Stimulated activated CD4-positive, alpha-beta T cell treated with anti-CD3 and anti-CD28 coated beads, Interleukin-15, amount 100 ng/mL, for 24 hours (primary cell): ENCODE measurements around the gene AHCYL2.
"Not testable (repeated sequence)": the region's sequence is repeated elsewhere in the genome, so short reads cannot be mapped to it uniquely, and the experiment has no call there.

Source experiments
- DNase-seq: peaks from one replicate; pipeline ENCODE4 v3.0.0-alpha.2; 2020

Gene AHCYL2

GRCh38 chr7:129298268-129298893 is 73.6 kb downstream of the AHCYL2 start:
- DNase-seq: peak; percentile 59

- DNase-seq: no peak
Observed at GRCh38 chr7:129299889-129300288, 75.1 kb downstream of the AHCYL2 start.

GRCh38 chr7:129300299-129300698 is 75.5 kb downstream of the AHCYL2 start:
- DNase-seq: not testable (repeated sequence)

GRCh38 chr7:129307592-129307991 is 82.8 kb downstream of the AHCYL2 start:
- no peak for DNase-seq

GRCh38 chr7:129308047-129308446 is 83.2 kb downstream of the AHCYL2 start:
- DNase-seq: no peak

GRCh38 chr7:129311429-129311828 is 86.6 kb downstream of the AHCYL2 start:
- DNase-seq: no peak

GRCh38 chr7:129313282-129313681 is 88.5 kb downstream of the AHCYL2 start:
- no peak for DNase-seq

GRCh38 chr7:129315960-129316359 is 91.1 kb downstream of the AHCYL2 start:
- DNase-seq: no peak

GRCh38 chr7:129317450-129317849 is 92.6 kb downstream of the AHCYL2 start:
- DNase-seq: no peak

- DNase-seq: no peak
Observed at GRCh38 chr7:129327076-129327475, 102.2 kb downstream of the AHCYL2 start.

- DNase-seq: no peak
Observed at GRCh38 chr7:129332254-129333035, 107.6 kb downstream of the AHCYL2 start.

- DNase-seq: no peak
Observed at GRCh38 chr7:129334473-129334872, 109.6 kb downstream of the AHCYL2 start.

GRCh38 chr7:129338450-129338849 is 113.6 kb downstream of the AHCYL2 start:
- DNase-seq: no peak

- DNase-seq: no peak
Observed at GRCh38 chr7:129341212-129341611, 116.4 kb downstream of the AHCYL2 start.

GRCh38 chr7:129341816-129342806 is 117.3 kb downstream of the AHCYL2 start:
- no peak for DNase-seq

- DNase-seq: no peak
Observed at GRCh38 chr7:129343099-129343700, 118.4 kb downstream of the AHCYL2 start.

- DNase-seq: no peak
Observed at GRCh38 chr7:129347330-129347729, 122.5 kb downstream of the AHCYL2 start.

GRCh38 chr7:129348023-129348740 is 123.4 kb downstream of the AHCYL2 start:
- no peak for DNase-seq

- DNase-seq: no peak
Observed at GRCh38 chr7:129351320-129351719, 126.5 kb downstream of the AHCYL2 start.

- DNase-seq: not testable (repeated sequence)
Observed at GRCh38 chr7:129353104-129353503, 128.3 kb downstream of the AHCYL2 start.

GRCh38 chr7:129354428-129355157 is 129.8 kb downstream of the AHCYL2 start:
- no peak for DNase-seq
